Effector CD4-positive, alpha-beta T cell (primary cell): ENCODE results near the gene CTNNB1.

ENCODE experiments used
- DNase-seq: peaks from one replicate; pipeline ENCODE4 v3.0.0-alpha.2; 2020

CTNNB1 gene

DNA sequence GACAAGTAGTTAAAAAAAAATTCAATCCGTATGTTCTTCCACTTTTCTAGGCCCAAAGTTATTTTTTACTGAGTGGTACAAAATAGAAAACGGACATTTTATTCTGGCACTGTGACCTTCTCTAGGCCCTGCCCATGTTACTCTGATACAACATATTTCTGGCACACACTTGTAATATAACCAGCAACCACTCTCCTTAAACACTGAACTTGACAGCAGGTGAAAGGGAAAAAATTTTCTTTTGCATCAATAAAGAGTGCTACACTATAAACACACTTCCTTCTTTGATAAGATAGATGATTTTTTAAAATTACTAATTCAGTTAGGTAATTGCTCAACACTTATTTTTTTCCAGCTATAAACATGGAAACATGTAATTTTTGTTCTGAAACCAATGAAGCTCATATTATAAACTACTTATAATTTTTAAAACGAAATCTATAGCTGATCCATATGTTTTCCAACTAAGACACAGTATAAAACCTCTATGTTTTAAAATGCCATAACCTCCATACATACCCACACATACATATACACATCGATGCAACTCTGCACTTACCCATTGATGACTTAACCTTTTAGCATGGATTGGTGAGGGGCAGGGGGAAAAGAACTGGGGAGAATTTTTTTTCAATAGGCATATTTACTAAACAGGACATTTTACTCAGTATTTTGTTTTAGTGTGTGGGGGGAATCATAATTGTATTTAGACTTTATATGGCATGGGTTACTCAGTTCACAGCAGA lies 5.3 kb upstream of the CTNNB1 start:
- no peak for DNase-seq

DNA sequence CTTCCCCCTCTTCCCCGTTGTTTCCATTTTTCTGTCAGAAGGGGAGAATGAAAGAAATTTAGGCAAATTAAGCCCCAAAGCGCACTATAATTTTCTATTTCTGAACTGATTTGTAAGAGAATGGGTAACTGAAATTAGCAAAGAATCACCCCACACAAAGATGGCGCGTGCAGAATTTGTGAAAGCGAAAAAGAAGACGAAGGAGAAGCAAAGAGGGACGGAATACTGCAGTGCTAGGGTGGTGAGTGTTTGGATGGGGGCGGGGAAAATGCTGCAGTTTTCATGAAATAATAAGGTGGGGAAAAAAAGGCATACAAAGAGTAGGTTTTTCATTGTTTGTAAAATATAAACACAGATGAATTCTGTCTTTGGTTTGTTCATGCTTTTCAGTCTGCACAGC lies 4.6 kb upstream of the CTNNB1 start:
- no peak for DNase-seq

GRCh38 chr3:41195946-41196345 lies 3.4 kb upstream of the CTNNB1 start:
- no peak for DNase-seq

GRCh38 chr3:41196499-41197410 lies 2.5 kb upstream of the CTNNB1 start:
- no peak for DNase-seq

DNA sequence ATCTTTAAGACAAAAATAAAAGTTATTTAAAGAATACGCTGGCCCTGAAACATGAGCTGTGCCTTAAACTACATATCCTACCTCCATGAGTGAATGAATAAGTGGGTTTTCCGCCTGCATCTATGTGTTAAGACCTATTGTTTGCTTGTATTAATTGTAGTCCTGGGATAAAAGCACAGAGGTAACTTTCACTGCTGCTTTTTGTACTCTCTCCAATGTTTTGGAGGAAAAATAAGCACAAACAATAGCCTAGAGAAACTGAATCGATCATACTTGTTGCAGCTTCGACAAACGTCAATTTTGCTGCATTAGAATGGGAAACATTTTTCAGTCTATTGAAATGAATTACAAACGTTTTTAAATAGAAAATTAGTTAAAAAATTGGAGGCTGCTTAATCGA lies 1.3 kb upstream of the CTNNB1 start:
- no peak for DNase-seq

DNA sequence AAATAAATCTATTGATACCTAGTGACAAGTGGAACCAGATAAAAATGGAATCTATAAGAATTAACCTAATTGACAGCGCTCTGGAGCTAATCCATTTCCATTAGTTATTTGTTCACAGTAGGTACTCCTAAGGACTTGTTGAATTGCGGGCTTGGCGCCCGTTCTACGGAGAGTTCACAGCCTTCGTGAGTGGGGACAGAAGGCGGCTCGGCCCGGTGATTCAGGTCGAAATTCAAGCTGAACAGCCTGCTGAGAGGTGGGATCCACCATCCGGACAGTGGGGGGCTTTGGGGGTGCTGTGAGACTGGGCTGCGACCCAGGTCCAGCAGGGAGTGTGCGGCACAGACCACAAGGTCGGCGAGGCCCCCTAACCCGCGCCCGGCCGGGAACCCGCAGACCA lies 779 bp upstream of the CTNNB1 start:
- no peak for DNase-seq

DNA sequence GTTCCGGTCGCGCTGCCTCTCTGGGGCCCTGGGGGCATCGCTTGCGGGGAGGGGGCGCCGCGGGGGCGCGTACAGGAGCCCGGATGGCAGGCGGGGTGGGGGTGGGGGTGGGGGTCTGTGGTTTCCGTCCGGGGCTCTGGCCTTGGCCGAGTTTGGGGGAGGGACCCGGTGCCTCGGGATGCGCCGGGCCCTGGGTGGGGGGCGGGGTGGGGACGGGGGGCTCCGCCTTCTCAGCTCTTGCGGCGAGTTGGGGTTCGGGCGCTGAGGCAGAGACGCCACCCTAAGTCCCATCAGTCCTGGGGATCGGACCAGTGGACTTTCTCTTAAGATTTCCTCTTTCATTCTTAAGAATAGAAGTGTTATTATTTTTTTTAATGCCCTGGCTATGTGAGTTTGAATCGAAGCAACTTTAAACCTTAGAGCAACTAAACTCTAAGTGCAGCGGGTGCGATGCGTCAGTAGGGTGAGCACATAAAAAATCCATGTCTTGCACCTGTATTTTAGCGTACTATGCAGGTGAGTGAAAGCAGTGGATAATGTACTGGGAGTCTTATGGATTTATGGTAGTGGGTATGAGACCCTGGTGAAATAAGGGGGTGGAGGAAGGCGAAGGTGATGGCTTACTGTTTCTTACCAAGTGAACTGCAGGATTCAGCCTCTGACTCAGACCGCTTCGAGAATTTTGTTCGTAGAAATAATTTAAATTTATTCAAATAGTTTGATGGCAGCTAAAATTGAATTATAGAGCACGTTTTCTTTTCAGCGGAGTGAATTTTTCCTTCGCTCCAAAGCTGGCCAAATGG lies 762 bp downstream of the CTNNB1 start:
- DNase-seq: peak; percentile 2

DNA sequence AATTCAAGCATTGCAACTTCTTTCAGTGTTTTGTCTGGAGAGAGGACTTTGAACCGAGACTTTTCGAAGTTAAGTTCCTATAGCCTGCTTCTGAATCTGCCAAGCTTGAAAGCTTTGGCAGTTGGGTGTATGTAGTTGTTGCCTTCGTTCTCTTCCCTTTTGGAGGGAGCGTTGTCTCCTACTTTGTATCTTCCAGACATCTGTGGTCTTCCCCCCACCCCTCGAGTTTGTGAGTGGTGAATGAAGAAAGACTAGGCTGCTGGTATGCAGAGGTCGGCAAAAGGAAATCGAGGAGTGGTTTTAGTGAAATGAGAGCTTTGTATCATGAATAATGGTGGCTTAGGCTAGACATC lies 1.3 kb downstream of the CTNNB1 start:
- peak; percentile 12 for DNase-seq

DNA sequence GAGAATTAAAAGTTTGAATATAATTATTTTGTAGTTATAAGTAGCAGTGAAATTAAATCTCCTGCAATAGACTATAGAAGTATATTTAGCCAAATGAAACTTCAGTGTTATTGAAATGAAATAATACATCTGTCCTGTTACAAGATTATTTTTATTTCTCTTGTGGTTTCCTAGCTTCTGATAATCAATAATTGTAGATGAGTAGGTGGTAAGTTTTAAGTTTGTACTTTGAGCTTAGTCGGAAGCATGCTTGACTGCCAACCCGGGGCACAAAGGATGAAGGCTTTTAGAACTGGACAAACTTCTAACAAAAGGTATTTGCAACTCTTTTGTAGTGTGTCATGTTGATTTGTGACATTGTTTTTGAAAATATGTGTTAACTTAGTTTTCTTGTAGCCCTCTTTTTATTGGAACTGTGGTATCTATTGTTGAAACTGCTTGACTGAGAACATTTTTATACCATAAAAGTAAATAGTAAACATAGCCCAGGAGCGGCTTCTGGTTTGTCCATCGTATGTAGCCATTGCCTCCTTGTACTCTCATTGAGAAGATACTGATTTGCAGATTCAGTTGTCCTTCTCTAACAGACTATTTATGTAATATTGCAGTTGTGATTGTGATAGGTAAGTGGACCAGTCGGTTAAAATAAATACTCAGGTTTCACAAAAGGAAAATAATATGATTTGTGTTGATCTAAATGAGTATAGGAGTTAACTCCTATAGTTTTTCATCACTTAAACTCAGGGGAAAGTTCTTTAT lies 2.9 kb downstream of the CTNNB1 start:
- DNase-seq: no peak

GRCh38 chr3:41202834-41203345 lies 3.6 kb downstream of the CTNNB1 start:
- no peak for DNase-seq

DNA sequence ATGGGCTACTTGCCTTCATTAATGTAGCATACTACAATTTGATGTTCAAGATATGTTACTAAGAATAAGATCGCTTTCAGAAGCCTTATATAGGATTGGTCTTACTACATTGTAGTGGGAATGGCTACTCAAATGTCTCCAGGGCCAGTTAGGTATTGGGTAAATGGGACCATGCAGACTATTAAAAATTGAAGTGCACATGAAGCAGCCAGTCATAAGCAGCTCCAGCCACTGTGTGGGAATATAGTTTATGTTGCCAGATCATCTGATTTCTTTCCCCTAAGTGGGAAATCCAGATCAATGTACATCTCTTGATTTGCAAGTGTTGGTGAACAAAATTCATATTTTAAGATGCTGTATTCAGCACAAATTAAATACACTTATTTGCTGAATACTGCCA lies 5.1 kb downstream of the CTNNB1 start:
- DNase-seq: no peak

- DNase-seq: no peak
Observed at GRCh38 chr3:41205591-41205990, 6.3 kb downstream of the CTNNB1 start.

DNA sequence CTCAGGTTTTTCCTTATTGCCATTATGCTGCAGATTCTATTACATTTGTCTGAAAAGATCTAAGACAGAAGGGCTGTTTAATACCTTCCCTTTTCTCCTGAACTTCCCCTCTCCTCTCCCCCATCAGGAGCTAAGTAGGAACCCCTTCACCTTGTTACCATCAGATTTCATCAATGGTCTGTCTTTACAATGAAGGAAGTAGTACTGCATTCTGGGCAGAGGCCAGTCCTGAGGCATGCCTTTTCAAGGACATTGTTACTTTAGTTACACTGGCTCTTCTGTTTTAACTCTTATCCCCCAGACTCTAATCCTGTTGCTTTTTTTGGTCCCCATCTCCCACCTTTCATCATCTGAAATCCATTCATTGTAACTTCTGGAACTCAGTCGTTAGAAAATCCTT lies 8.1 kb downstream of the CTNNB1 start:
- no peak for DNase-seq

- no peak for DNase-seq
Observed at GRCh38 chr3:41208507-41209220, 9.4 kb downstream of the CTNNB1 start.

- no peak for DNase-seq
Observed at GRCh38 chr3:41209646-41210045, 10.3 kb downstream of the CTNNB1 start.

GRCh38 chr3:41210966-41211365 lies 11.7 kb downstream of the CTNNB1 start:
- DNase-seq: no peak

- no peak for DNase-seq
Observed at GRCh38 chr3:41212088-41212487, 12.8 kb downstream of the CTNNB1 start.

DNA sequence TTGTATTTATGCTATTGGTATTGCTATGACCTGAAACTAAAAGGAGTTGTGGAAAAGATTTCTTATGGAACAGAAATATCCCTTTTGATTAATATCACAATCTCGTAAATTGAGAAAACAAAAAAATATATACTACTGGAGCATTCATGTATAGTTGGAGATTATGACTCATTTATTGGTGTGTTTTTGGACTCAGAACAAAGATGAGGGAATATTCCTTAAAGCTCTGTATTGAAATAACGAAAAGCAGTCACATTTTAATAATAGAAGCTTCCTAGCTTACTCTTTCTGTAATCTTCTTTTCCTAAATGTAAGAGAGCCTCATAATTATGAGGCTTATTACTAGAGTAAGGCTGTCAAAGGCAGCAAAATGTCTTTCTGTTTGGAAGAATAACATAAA lies 14.3 kb downstream of the CTNNB1 start:
- DNase-seq: no peak

GRCh38 chr3:41216422-41216821 lies 17.1 kb downstream of the CTNNB1 start:
- DNase-seq: no peak

DNA sequence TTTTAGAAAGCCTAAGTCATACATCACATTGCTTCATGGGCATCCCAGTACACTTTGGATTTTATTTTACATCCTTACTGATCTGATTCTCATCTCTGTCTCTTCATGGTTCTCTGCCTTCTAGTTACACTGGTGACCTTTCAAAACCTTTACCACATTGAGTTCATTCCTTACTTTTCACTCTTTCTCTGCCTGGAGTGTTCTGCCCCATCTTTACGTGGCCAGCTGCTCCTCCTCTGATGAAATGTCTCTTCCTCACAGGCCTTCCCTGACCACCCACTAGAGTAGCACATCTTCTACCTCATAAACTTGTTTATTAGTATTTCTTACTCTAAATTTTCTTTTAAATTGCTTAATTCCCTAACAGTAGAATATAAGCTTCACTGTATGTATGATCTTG lies 17.7 kb downstream of the CTNNB1 start:
- DNase-seq: no peak

GRCh38 chr3:41219424-41219823 lies 20.1 kb downstream of the CTNNB1 start:
- no peak for DNase-seq
